Right lobe of liver (tissue), 4 donors: Measurements from ENCODE around the gene STK32B.

Source experiments
- CTCF ChIP-seq, 4 donors: fragments of 200-600 bp in 3 of 4; fragments of 450-650 bp in 1 of 4; IDR thresholded peaks; one replicate each; pipeline versions ENCODE4 v1.5.1 to v1.8.0; 2016 to 2022; ENCODE audit warnings: antibody characterized with exemption in 4 of 4, mild to moderate bottlenecking in 2 of 4
- POLR2A ChIP-seq: fragments of 450-650 bp; IDR thresholded peaks from one replicate; pipeline ENCODE4 v1.6.1; 2017; ENCODE audit warnings: antibody characterized with exemption, mild to moderate bottlenecking
- donor health status: DM: no; HTN: no; CAD: no.
- donor health status: DM: no; HTN: no; CAD: no.
- donor health status: DM: no; HTN: yes; CAD: no.

- no peak for TF ChIP-seq CTCF (IDR thresholded peaks at IDR 0.05)
- TF ChIP-seq POLR2A: no peak
These were observed 13.4 kb upstream of the STK32B start for GRCh38 chr4:5037553-5038551.
